OCI-LY1 (cell line): Measurements from ENCODE around the gene SLC26A5.

Source experiments
- CTCF ChIP-seq: fragments of 200-600 bp; sonication (generic), shearing (Covaris generic); IDR thresholded peaks from 2 replicates; pipeline ENCODE4 v1.5.1; 2017; ENCODE audit warnings: mild to moderate bottlenecking, antibody characterized with exemption, low read length, moderate library complexity, mixed read lengths
- EZH2 ChIP-seq: fragments of 200-600 bp; sonication (generic), shearing (Covaris generic); IDR thresholded peaks from 2 replicates; pipeline ENCODE4 v1.8.0; 2017; ENCODE audit warnings: borderline replicate concordance, mixed run types, mild to moderate bottlenecking, antibody characterized with exemption, low read length, moderate library complexity, mixed read lengths

DNA sequence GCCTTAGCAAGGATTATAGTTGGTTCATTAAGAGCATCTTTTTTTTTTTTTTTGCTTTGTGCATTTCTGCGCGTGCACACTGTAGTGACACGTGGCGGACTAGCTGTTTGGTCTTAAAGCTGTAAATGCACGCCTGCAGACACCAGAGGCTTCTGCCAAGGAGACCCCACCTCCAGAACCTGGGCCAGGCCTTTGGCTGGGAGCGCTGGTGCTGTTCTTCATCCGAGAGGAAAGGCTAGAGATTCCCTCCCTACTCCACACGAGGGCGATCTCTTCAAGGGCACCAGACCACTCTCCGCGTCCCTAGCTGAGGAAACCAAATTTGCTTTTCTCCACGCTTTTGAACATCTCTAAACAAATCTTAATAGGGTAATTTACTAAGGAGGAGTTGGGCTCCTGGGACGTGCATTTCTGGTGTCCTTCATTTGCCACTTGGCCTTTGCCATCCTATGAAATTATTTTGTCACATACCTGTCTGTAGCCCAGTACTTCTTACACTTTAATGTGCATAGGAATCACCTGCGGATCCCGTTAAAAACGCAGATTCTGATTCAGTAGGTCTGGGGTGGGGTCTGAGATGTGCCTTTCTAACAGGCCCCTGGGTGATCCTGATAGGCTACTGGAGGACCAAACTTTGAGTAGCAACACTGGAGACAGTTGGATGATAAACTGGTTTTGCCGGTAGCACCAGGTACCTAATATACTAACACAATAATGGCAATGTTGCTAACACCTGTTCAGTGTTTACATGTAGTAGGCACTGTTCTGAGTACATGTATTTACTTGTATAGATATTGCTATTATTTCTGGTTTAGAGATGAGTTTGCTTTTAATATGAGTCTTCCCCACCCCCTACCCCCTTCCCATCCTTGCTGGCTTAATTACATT, 1.3 kb upstream of the SLC26A5 start:
- TF ChIP-seq CTCF: peak; percentile 94
- no peak for TF ChIP-seq EZH2
